Adrenal gland (tissue), 5 donors: ENCODE results near the gene INPP4A.

Experiments
- CTCF ChIP-seq, 6 experiments: fragments of 450-650 bp in 4 of 6; fragments of 200-600 bp in 2 of 6; sonication (generic) in 1 of 6; IDR thresholded peaks; 1 replicate in 5 of 6; 2 replicates in 1 of 6; pipeline versions ENCODE4 v1.5.1 to v1.8.0; 2016 to 2021; ENCODE audit warnings: antibody characterized with exemption in 6 of 6, mild to moderate bottlenecking in 2 of 6, moderate library complexity in 1 of 6
- POLR2A ChIP-seq, 2 donors: fragments of 450-650 bp; IDR thresholded peaks; one replicate each; pipeline ENCODE4 v1.6.1; 2017; ENCODE audit warnings: antibody characterized with exemption in 2 of 2, mild to moderate bottlenecking in 2 of 2, moderate library complexity in 1 of 2
- donor health status: DM: no; HTN: no; CAD: no.

- no peak for TF ChIP-seq CTCF (IDR thresholded peaks at IDR 0.05)
- TF ChIP-seq POLR2A (IDR thresholded peaks at IDR 0.05) = no peak
These were observed 22.2 kb upstream of the INPP4A start for GRCh38 chr2:98422449-98422848.
